ENCODE data around the gene ULK1.

ULK1 gene

GRCh38 chr12:131863711-131864396 lies 30.6 kb upstream of the ULK1 start:
- TF ChIP-seq ATF2 (tag by site-specific recombination; IDR thresholded peaks at IDR 0.05; ENCODE audit: low read depth): no peak
- TF ChIP-seq ZIC2 (tag by site-specific recombination; IDR thresholded peaks at IDR 0.05): peak; percentile 80
- peak; percentile 78 for TF ChIP-seq GLIS1 (tag by site-specific recombination; IDR thresholded peaks at IDR 0.05)
- no peak for TF ChIP-seq ZNF548 (tag by site-specific recombination; IDR thresholded peaks at IDR 0.05)
- TF ChIP-seq ZNF18 (tag by site-specific recombination; IDR thresholded peaks at IDR 0.05): peak; percentile 41
- H3K36me3 ChIP-seq (ENCODE audit: control insufficient read depth in 2 of 2, insufficient read depth in 1 of 2, low read length in 2 of 2): no peaks in the 10 kb centered on the region
- H3K9me3 ChIP-seq (ENCODE audit: control insufficient read depth, insufficient read depth, low read depth, low read length): no peaks in the 10 kb centered on the region
- POLR2A ChIA-PET: no interaction called here
- no peak overlapping the region for H3K27ac ChIP-seq (ENCODE audit: extremely low read depth, low read depth, low read length)
- CTCF ChIA-PET: interaction anchor here (0.6 kb wide), 1 partner anchor 71 kb away, joined by 3 read pairs; no protein-coding TSS in a partner anchor
- no peaks in the 10 kb centered on the region for H3K4me1 ChIP-seq (ENCODE audit: control insufficient read depth, insufficient read depth, low read length)
- H3K4me3 ChIP-seq (ENCODE audit: low read depth, low read length): no peak overlapping the region

GRCh38 chr12:131864469-131864868 lies 30.0 kb upstream of the ULK1 start:
- no peak overlapping the region for H3K4me3 ChIP-seq (ENCODE audit: low read depth, low read length)
- no peaks in the 10 kb centered on the region for H3K36me3 ChIP-seq (ENCODE audit: control insufficient read depth in 2 of 2, insufficient read depth in 1 of 2, low read length in 2 of 2)
- TF ChIP-seq ZNF18 (tag by site-specific recombination; IDR thresholded peaks at IDR 0.05): peak; percentile 7; the same call in 1 of the 2 replicates
- TF ChIP-seq ZNF2 (tag by site-specific recombination; IDR thresholded peaks at IDR 0.05): no peak
- H3K4me1 ChIP-seq (ENCODE audit: control insufficient read depth, insufficient read depth, low read length): no peaks in the 10 kb centered on the region
- ChIA-PET CTCF (interaction anchor here (0.6 kb wide), 1 partner anchor 70 kb away, joined by 3 read pairs; no protein-coding TSS in a partner anchor), POLR2A (interaction anchor here (0.7 kb wide), 1 partner anchor 19 kb away, joined by 5 read pairs; no protein-coding TSS in a partner anchor)
- H3K9me3 ChIP-seq (ENCODE audit: control insufficient read depth, insufficient read depth, low read depth, low read length): no peaks in the 10 kb centered on the region
- no peak overlapping the region for H3K27ac ChIP-seq (ENCODE audit: extremely low read depth, low read depth, low read length)

- H3K36me3 ChIP-seq (ENCODE audit: control insufficient read depth in 2 of 2, insufficient read depth in 1 of 2, low read length in 2 of 2): no peaks in the 10 kb centered on the region
- no peak overlapping the region for H3K4me3 ChIP-seq (ENCODE audit: low read depth, low read length)
- H3K4me1 ChIP-seq (ENCODE audit: control insufficient read depth, insufficient read depth, low read length): no peaks in the 10 kb centered on the region
- H3K27ac ChIP-seq (ENCODE audit: extremely low read depth, low read depth, low read length): no peak overlapping the region
- no peaks in the 10 kb centered on the region for H3K9me3 ChIP-seq (ENCODE audit: control insufficient read depth, insufficient read depth, low read depth, low read length)
- CTCF ChIA-PET: no interaction called here
- TF ChIP-seq ZNF692 (tag by site-specific recombination; IDR thresholded peaks at IDR 0.05) (no peak), ZNF394 (tag by site-specific recombination; IDR thresholded peaks at IDR 0.05; ENCODE audit: borderline replicate concordance) (peak; percentile 25; the same call in 1 of the 2 replicates), SCRT2 (tag by site-specific recombination; IDR thresholded peaks at IDR 0.05) (0 out of 2 replicates have a peak, but pooled peaks have one; percentile 15)
- POLR2A ChIA-PET: interaction anchor here (0.6 kb wide), 1 partner anchor 45 kb away, joined by 3 read pairs; no protein-coding TSS in a partner anchor
Observed at GRCh38 chr12:131865180-131865875, 29.1 kb upstream of the ULK1 start.
